HepG2 (cell line): ENCODE data around the gene MORF4L1. TPM values are rescaled to one million over a fixed set of nuclear protein-coding genes. Genes with fewer than 3 reads are reported as not detected.

Source experiments
- CHD2 ChIP-seq: IDR thresholded peaks from 2 replicates; pipeline ENCODE4 v1.6.1; 2011; ENCODE audit warnings: low read depth, low read length, improper control_type of control experiment
- FOXP1 ChIP-seq, 2 experiments: fragments of 450-650 bp in 1 of 2; IDR thresholded peaks; 2 replicates each; pipeline ENCODE4 v1.6.1; 2017 to 2018; ENCODE audit warnings: antibody characterized with exemption in 1 of 2
- KLF11 ChIP-seq: IDR thresholded peaks from 2 replicates; pipeline ENCODE4 v1.6.1; 2016; ENCODE audit warnings: missing compliant biosample characterization
- MTA3 ChIP-seq: sonication (generic); formaldehyde crosslinking; IDR thresholded peaks from 2 replicates; pipeline ENCODE4 v1.4.0; 2020; ENCODE audit warnings: missing genetic modification reagents
- MZF1 ChIP-seq: sonication (generic); formaldehyde crosslinking; IDR thresholded peaks from 2 replicates; pipeline ENCODE4 v1.8.1; 2023; ENCODE audit warnings: mild to moderate bottlenecking, missing genetic modification reagents, borderline replicate concordance
- NFIC ChIP-seq: IDR thresholded peaks from 2 replicates; pipeline ENCODE4 v1.6.1; 2012; ENCODE audit warnings: mild to moderate bottlenecking, low read length, inconsistent platforms
- RFXAP ChIP-seq: sonication (generic); formaldehyde crosslinking; IDR thresholded peaks from 2 replicates; pipeline ENCODE4 v1.4.0; 2020; ENCODE audit warnings: missing genetic modification reagents, borderline replicate concordance
- RORA ChIP-seq: sonication (generic); formaldehyde crosslinking; IDR thresholded peaks from 2 replicates; pipeline ENCODE4 v1.5.0; 2020; ENCODE audit warnings: mild to moderate bottlenecking, missing genetic modification reagents, moderate library complexity
- SIN3B ChIP-seq: fragments of 150-350 bp; IDR thresholded peaks from 2 replicates; pipeline ENCODE4 v1.6.1; 2014; ENCODE audit warnings: low read length
- SKI ChIP-seq: fragments of 450-650 bp; IDR thresholded peaks from one replicate; pipeline ENCODE4 v1.6.1; 2018; ENCODE audit warnings: mild to moderate bottlenecking; ENCODE audit not compliant: partially characterized antibody
- SMAD1 ChIP-seq: sonication (generic); formaldehyde crosslinking; IDR thresholded peaks from 2 replicates; pipeline ENCODE4 v1.4.0; 2020; ENCODE audit warnings: missing genetic modification reagents, low read depth, mild to moderate bottlenecking, borderline replicate concordance
- SMAD9 ChIP-seq: sonication (generic); formaldehyde crosslinking; IDR thresholded peaks from 2 replicates; pipeline ENCODE4 v1.5.1; 2020; ENCODE audit warnings: mild to moderate bottlenecking, missing genetic modification reagents
- SP140L ChIP-seq: sonication (generic); formaldehyde crosslinking; IDR thresholded peaks from 2 replicates; pipeline ENCODE4 v1.4.0; 2020; ENCODE audit warnings: missing genetic modification reagents, borderline replicate concordance
- XRCC5 ChIP-seq: fragments of 200-400 bp; formaldehyde crosslinking; optimal IDR thresholded peaks from 2 replicates; pipeline ENCODE3; 2017; ENCODE audit warnings: mild to moderate bottlenecking, low read length
- ZC3H13 ChIP-seq: sonication (generic); formaldehyde crosslinking; IDR thresholded peaks from 2 replicates; pipeline ENCODE4 v1.8.1; 2023; ENCODE audit warnings: mild to moderate bottlenecking, missing genetic modification reagents, moderate library complexity
- ZFP37 ChIP-seq: sonication (generic); formaldehyde crosslinking; IDR thresholded peaks from 2 replicates; pipeline ENCODE4 v1.4.0; 2020; ENCODE audit warnings: missing genetic modification reagents, borderline replicate concordance
- ZNF224 ChIP-seq: sonication (generic); formaldehyde crosslinking; IDR thresholded peaks from 2 replicates; pipeline ENCODE4 v1.5.0; 2020; ENCODE audit warnings: mild to moderate bottlenecking, missing genetic modification reagents
- ZNF34 ChIP-seq: sonication (generic); formaldehyde crosslinking; IDR thresholded peaks from 2 replicates; pipeline ENCODE4 v1.4.0; 2020; ENCODE audit warnings: mild to moderate bottlenecking, missing genetic modification reagents, borderline replicate concordance
- ZNF354B ChIP-seq: sonication (generic); formaldehyde crosslinking; IDR thresholded peaks from 2 replicates; pipeline ENCODE4 v1.8.0; 2022; ENCODE audit warnings: mild to moderate bottlenecking, missing genetic modification reagents
- ZNF616 ChIP-seq: sonication (generic); formaldehyde crosslinking; IDR thresholded peaks from 2 replicates; pipeline ENCODE4 v1.5.0; 2020; ENCODE audit warnings: low read depth, mild to moderate bottlenecking, missing genetic modification reagents
- ZNF746 ChIP-seq: sonication (generic); formaldehyde crosslinking; IDR thresholded peaks from 2 replicates; pipeline ENCODE4 v1.8.0; 2022; ENCODE audit warnings: mild to moderate bottlenecking, missing genetic modification reagents
- ZNF792 ChIP-seq: IDR thresholded peaks from 2 replicates; pipeline ENCODE4 v1.6.1; 2016
- ZNF839 ChIP-seq: sonication (generic); formaldehyde crosslinking; IDR thresholded peaks from 2 replicates; pipeline ENCODE4 v1.4.0; 2020; ENCODE audit warnings: missing genetic modification reagents, mild to moderate bottlenecking, borderline replicate concordance
- ZSCAN29 ChIP-seq: sonication (generic); formaldehyde crosslinking; conservative IDR thresholded peaks from 2 replicates; pipeline ENCODE4 v1.4.0; 2020; ENCODE audit warnings: mild to moderate bottlenecking, missing genetic modification reagents
- polyA plus RNA-seq, 8 experiments: library from polyadenylated mRNA; depleted of rRNA in 3 of 8; stranded (reverse) in 7 of 8; unstranded in 1 of 8; fragments of >200 nt; fragmentation: Illumina TruSeq in 4 of 8; extraction: Trizol in 4 of 8; gene quantifications; 2 replicates each; pipeline versions ENCODE4 v1.2.1 to v1.2.3, GENCODE V29; 2011 to 2016; ENCODE audit warnings: low read depth in 4 of 8, missing spikeins in 1 of 8, mixed read lengths in 1 of 8; ENCODE audit not compliant: insufficient read depth in 1 of 8
- total RNA-seq, 5 experiments: library from RNA; depleted of rRNA; stranded (reverse); fragments of >200 nt; fragmentation: Illumina TruSeq; extraction: Trizol; gene quantifications; 2 replicates each; pipeline ENCODE4 v1.2.3, GENCODE V29; 2016; ENCODE audit warnings: low read depth in 1 of 5
- TF ChIP-seq, protein P1 (sequence below): IDR thresholded peaks from 2 replicates; pipeline ENCODE4 v1.6.1; 2016; ENCODE audit warnings: low read depth, control low read depth
- TF ChIP-seq, protein P2 (sequence below): sonication (generic); formaldehyde crosslinking; IDR thresholded peaks from 2 replicates; pipeline ENCODE4 v1.8.1; 2022; ENCODE audit warnings: low read depth, mild to moderate bottlenecking, missing genetic modification reagents
- TF ChIP-seq, protein P3 (sequence below): IDR thresholded peaks from 2 replicates; pipeline ENCODE4 v1.6.1; 2016; ENCODE audit warnings: low read depth

The MORF4L1 gene
- total and polyA plus RNA-seq, 2 of the 13 experiments (the other 11 are each of a cell fraction or from before 2014, with no cell fraction given) = 218 to 219 TPM

DNA sequence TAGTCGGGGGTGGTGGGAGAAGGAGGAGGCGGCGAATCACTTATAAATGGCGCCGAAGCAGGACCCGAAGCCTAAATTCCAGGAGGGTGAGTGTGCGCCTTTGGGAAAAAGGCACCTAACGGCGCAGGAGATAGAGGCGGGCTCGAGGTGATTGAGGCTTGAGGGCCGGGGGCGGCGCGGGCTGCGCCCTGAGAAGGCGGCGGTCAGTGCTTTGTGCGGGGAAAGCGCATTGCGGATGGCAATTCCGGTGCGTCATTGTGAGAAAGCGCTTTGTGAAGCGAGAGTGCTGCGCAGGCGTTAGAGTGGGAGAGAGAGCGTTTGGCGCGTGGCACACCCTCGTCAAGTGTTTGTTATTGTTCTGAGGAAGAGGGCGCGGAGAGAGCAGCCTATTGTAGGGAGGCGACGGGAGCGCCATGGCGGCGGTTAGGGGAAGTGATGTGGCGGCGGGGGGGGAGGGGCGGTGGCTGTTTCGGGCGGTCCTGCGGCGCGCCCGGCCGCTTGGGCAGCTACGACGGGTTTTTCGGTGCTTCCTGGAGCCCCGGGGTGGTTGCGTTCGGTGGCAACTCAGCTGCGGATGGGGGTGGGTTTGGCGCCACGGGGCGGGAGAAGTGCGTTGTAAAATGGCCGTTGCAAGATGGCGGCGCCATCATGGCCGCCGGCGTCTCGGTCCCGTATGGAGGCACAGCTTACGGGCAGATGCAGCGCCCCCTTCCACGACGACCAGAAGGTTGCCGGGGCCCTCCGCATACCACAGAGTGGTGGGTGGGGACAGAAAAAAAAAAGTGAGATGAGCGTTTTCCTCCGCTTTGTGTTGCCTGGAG lies 492 bp downstream of the MORF4L1 start (continued):
- TF ChIP-seq SMAD9 (CRISPR knock-in tag) = no peak
- no peak for TF ChIP-seq FOXP1 (IDR thresholded peaks at IDR 0.05)
- TF ChIP-seq FOXP1 (CRISPR knock-in tag; IDR thresholded peaks at IDR 0.05) = 0 out of 2 replicates have a peak, but pooled peaks have one; percentile 21
- TF ChIP-seq NFIC = no peak
- no peak for TF ChIP-seq ZNF224 (CRISPR knock-in tag)
- TF ChIP-seq ZNF34 (CRISPR knock-in tag) = no peak
- TF ChIP-seq ZNF839 (CRISPR knock-in tag) = no peak
- TF ChIP-seq ZFP37 = no peak
- no peak for TF ChIP-seq SMAD1 (CRISPR knock-in tag)
- TF ChIP-seq, protein P1, sequence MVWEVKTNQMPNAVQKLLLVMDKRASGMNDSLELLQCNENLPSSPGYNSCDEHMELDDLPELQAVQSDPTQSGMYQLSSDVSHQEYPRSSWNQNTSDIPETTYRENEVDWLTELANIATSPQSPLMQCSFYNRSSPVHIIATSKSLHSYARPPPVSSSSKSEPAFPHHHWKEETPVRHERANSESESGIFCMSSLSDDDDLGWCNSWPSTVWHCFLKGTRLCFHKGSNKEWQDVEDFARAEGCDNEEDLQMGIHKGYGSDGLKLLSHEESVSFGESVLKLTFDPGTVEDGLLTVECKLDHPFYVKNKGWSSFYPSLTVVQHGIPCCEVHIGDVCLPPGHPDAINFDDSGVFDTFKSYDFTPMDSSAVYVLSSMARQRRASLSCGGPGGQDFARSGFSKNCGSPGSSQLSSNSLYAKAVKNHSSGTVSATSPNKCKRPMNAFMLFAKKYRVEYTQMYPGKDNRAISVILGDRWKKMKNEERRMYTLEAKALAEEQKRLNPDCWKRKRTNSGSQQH (CRISPR knock-in tag) = no peak
- TF ChIP-seq ZNF616 (CRISPR knock-in tag) = no peak
- no peak for TF ChIP-seq SKI
- no peak for TF ChIP-seq ZNF746
- TF ChIP-seq SIN3B = peak; percentile 58; the same call in 1 of the 2 replicates
- no peak for TF ChIP-seq MZF1 (CRISPR knock-in tag)
- 0 out of 2 replicates have a peak, but pooled peaks have one; percentile 30 for TF ChIP-seq SP140L (CRISPR knock-in tag)
- 0 out of 2 replicates have a peak, but pooled peaks have one; percentile 17 for TF ChIP-seq CHD2
- TF ChIP-seq XRCC5 = peak; percentile 59
- no peak for TF ChIP-seq ZNF792 (CRISPR knock-in tag)
- no peak for TF ChIP-seq MTA3 (CRISPR knock-in tag)
- TF ChIP-seq, protein P2, sequence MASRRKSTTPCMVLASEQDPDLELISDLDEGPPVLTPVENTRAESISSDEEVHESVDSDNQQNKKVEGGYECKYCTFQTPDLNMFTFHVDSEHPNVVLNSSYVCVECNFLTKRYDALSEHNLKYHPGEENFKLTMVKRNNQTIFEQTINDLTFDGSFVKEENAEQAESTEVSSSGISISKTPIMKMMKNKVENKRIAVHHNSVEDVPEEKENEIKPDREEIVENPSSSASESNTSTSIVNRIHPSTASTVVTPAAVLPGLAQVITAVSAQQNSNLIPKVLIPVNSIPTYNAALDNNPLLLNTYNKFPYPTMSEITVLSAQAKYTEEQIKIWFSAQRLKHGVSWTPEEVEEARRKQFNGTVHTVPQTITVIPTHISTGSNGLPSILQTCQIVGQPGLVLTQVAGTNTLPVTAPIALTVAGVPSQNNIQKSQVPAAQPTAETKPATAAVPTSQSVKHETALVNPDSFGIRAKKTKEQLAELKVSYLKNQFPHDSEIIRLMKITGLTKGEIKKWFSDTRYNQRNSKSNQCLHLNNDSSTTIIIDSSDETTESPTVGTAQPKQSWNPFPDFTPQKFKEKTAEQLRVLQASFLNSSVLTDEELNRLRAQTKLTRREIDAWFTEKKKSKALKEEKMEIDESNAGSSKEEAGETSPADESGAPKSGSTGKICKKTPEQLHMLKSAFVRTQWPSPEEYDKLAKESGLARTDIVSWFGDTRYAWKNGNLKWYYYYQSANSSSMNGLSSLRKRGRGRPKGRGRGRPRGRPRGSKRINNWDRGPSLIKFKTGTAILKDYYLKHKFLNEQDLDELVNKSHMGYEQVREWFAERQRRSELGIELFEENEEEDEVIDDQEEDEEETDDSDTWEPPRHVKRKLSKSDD = peak; percentile 100
- TF ChIP-seq ZNF354B (CRISPR knock-in tag) = no peak
- no peak for TF ChIP-seq RFXAP (CRISPR knock-in tag)
- no peak for TF ChIP-seq ZSCAN29
- TF ChIP-seq KLF11 = 0 out of 2 replicates have a peak, but pooled peaks have one; percentile 10
- TF ChIP-seq RORA (CRISPR knock-in tag) = no peak
- TF ChIP-seq, protein P3, sequence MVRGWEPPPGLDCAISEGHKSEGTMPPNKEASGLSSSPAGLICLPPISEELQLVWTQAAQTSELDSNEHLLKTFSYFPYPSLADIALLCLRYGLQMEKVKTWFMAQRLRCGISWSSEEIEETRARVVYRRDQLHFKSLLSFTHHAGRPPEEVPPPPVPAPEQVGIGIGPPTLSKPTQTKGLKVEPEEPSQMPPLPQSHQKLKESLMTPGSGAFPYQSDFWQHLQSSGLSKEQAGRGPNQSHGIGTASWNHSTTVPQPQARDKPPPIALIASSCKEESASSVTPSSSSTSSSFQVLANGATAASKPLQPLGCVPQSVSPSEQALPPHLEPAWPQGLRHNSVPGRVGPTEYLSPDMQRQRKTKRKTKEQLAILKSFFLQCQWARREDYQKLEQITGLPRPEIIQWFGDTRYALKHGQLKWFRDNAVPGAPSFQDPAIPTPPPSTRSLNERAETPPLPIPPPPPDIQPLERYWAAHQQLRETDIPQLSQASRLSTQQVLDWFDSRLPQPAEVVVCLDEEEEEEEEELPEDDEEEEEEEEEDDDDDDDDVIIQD (CRISPR knock-in tag) = no peak
- peak; percentile 74; the same call in 1 of the 2 replicates for TF ChIP-seq ZC3H13 (CRISPR knock-in tag)
